ENCODE results near the gene PNPLA1. TPM values are rescaled to one million over a fixed set of nuclear protein-coding genes. Genes with fewer than 3 reads are reported as not detected.

PNPLA1 gene
- total RNA-seq, 1 experiment from 2014 or later = 0.10 TPM

GRCh38 chr6:36346486-36347273, 76.8 kb downstream of the PNPLA1 start:
- CTCF ChIA-PET = interaction anchor here (1.0 kb wide), 1 partner anchor 9 kb away, joined by 6 read pairs; no protein-coding TSS in a partner anchor
- TF ChIP-seq CBX3 (IDR thresholded peaks at IDR 0.05; ENCODE audit: low read depth) = no peak
- TF ChIP-seq RAD21 (IDR thresholded peaks at IDR 0.05; ENCODE audit: low read depth) = no peak
- TF ChIP-seq CEBPB (IDR thresholded peaks at IDR 0.05; ENCODE audit: low read depth) = no peak
- TF ChIP-seq ZNF274 (IDR thresholded peaks at IDR 0.05; ENCODE audit: low read depth, low read length) = no peak
- no peak for TF ChIP-seq SRF (IDR thresholded peaks at IDR 0.05; ENCODE audit: low read depth)
- no peak for TF ChIP-seq ZFX (IDR thresholded peaks at IDR 0.05)
- TF ChIP-seq EGR1 (IDR thresholded peaks at IDR 0.05; ENCODE audit: low read depth) = no peak
- TF ChIP-seq JUND (IDR thresholded peaks at IDR 0.05) = no peak
- no peak for TF ChIP-seq REST (IDR thresholded peaks at IDR 0.05; ENCODE audit: low read depth)
- no peak for TF ChIP-seq YY1 (IDR thresholded peaks at IDR 0.05; ENCODE audit: extremely low read depth, insufficient replicate concordance, low read depth, low read length)
- no peak for TF ChIP-seq SIN3A (IDR thresholded peaks at IDR 0.05; ENCODE audit: low read depth)
- no peak for TF ChIP-seq TCF7L2 (IDR thresholded peaks at IDR 0.05; ENCODE audit: borderline replicate concordance, extremely low read depth, insufficient read depth, insufficient read length)
- TF ChIP-seq FOSL1 (IDR thresholded peaks at IDR 0.05; ENCODE audit: low read depth) = no peak
- no peak for TF ChIP-seq EZH2 (IDR thresholded peaks at IDR 0.05)
- no peak for ATAC-seq

More at GRCh38 chr6:36346486-36347273, 76.8 kb downstream of the PNPLA1 start:
- H3K27ac ChIP-seq (ENCODE audit: low read depth, low read length) = no peak overlapping the region
- no TSS peak for BruUV-seq (replicated peaks)
- H3K79me2 ChIP-seq (ENCODE audit: insufficient read depth, low read length) = no peaks in the 10 kb centered on the region
- H3K9ac ChIP-seq (ENCODE audit: low read length) = no peak overlapping the region
- no peaks in the 10 kb centered on the region for H3K9me2 ChIP-seq (ENCODE audit: insufficient read depth)
- intact Hi-C loops (cut with micrococcal nuclease) = no loop called here
- no peak overlapping the region for H3K4me3 ChIP-seq (replicated peaks in 1 of 2; ENCODE audit: low read depth in 1 of 2, low read length in 2 of 2)
- H3K27me3 ChIP-seq (ENCODE audit: insufficient read depth, low read length) = no peaks in the 10 kb centered on the region
- H3K36me3 ChIP-seq (ENCODE audit: control insufficient read depth in 1 of 2, insufficient read depth in 2 of 2, low read length in 2 of 2) = no peaks in the 10 kb centered on the region
- ChIA-PET RAD21 (ENCODE audit: low non-redundant PET in 1 of 2, low total read pairs in 2 of 2, uncharacterized antibody in 2 of 2, unreplicated experiment in 2 of 2) (no interaction called here), POLR2A (no interaction called here)
- no peaks in the 10 kb centered on the region for H4K20me1 ChIP-seq (ENCODE audit: insufficient read depth)
- no peak overlapping the region for H3K4me2 ChIP-seq (ENCODE audit: low read length)
- H2AFZ ChIP-seq (ENCODE audit: low read depth, low read length, poor library complexity, severe bottlenecking) = no peak overlapping the region
- H3K9me3 ChIP-seq (ENCODE audit: control insufficient read depth in 1 of 2, insufficient read depth in 1 of 2, low read depth in 1 of 2, low read length in 2 of 2) = no peaks in the 10 kb centered on the region
- DNase-seq (ENCODE audit: low read depth, low spot score) = no peak
- H3K4me1 ChIP-seq (ENCODE audit: control insufficient read depth in 1 of 2, insufficient read depth in 2 of 2, low read length in 2 of 2) = 0 out of 4 replicates have a peak, but pooled peaks cover 0 to 5% of the 10 kb centered on the region in 2 experiments

All from HCT116 (cell line).